Neural progenitor cell (in vitro differentiated cells): ENCODE results near the gene OR7A5.

Source experiments
- EZH2phosphoT487 ChIP-seq: fragments of 200-600 bp; sonication (generic); IDR thresholded peaks from 2 replicates; pipeline ENCODE4 v1.6.1; 2017; ENCODE audit warnings: antibody characterized with exemption
- TF ChIP-seq, protein P1 (sequence below): fragments of 200-600 bp; sonication (generic); IDR thresholded peaks from 2 replicates; pipeline ENCODE4 v1.5.1; 2017; ENCODE audit warnings: antibody characterized with exemption, mild to moderate bottlenecking

DNA sequence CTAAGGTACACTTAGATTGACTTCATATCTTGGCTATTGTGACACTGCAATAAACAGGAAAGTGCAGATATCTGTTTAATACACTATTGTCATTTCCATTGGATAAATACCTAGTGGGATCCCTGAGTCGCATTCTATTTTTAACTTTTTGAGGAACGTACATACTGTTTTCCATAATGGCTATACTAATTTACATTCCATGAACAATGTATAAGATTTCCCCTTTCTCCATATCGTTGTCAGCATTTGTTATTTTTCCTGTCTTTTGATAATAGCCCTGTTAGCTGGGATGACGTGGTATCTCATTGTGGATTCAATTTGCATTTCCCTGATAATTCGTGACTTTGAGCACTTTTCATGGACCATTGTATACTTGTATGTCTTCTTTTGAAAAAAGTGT is 33.5 kb upstream of the OR7A5 start:
- TF ChIP-seq, protein P1, sequence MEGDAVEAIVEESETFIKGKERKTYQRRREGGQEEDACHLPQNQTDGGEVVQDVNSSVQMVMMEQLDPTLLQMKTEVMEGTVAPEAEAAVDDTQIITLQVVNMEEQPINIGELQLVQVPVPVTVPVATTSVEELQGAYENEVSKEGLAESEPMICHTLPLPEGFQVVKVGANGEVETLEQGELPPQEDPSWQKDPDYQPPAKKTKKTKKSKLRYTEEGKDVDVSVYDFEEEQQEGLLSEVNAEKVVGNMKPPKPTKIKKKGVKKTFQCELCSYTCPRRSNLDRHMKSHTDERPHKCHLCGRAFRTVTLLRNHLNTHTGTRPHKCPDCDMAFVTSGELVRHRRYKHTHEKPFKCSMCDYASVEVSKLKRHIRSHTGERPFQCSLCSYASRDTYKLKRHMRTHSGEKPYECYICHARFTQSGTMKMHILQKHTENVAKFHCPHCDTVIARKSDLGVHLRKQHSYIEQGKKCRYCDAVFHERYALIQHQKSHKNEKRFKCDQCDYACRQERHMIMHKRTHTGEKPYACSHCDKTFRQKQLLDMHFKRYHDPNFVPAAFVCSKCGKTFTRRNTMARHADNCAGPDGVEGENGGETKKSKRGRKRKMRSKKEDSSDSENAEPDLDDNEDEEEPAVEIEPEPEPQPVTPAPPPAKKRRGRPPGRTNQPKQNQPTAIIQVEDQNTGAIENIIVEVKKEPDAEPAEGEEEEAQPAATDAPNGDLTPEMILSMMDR = no peak
- TF ChIP-seq EZH2phosphoT487 = no peak
